T-helper 2 cell treated with Interferon-gamma antibody and Interleukin-4, amounts not matched to agents 5 μg/mL and 100 μg/mL, for 36 hours (primary cell): ENCODE data around the gene C17orf58.
"Not testable (repeated sequence)": the region's sequence is repeated elsewhere in the genome, so short reads cannot be mapped to it uniquely, and the experiment has no call there.

ENCODE experiments used
- DNase-seq: peaks from one replicate; pipeline ENCODE4 v3.0.0; 2021; ENCODE audit warnings: low spot score
- H3K27ac Mint-ChIP-seq: one replicate; pipeline ENCODE4 v1.8.0; 2021; ENCODE audit warnings: mild to moderate bottlenecking, mixed read lengths
- H3K27me3 Mint-ChIP-seq: one replicate; pipeline ENCODE4 v1.8.0; 2021; ENCODE audit warnings: low read depth, mixed read lengths
- H3K36me3 Mint-ChIP-seq: one replicate; pipeline ENCODE4 v1.8.0; 2021; ENCODE audit warnings: low read depth, mixed read lengths
- H3K4me1 Mint-ChIP-seq: one replicate; pipeline ENCODE4 v1.8.0; 2021; ENCODE audit warnings: low read depth, mixed read lengths
- H3K4me3 Mint-ChIP-seq: one replicate; pipeline ENCODE4 v1.8.0; 2022; ENCODE audit warnings: mild to moderate bottlenecking, moderate library complexity, mixed read lengths
- H3K9me3 Mint-ChIP-seq: one replicate; pipeline ENCODE4 v1.8.0; 2021; ENCODE audit warnings: mixed read lengths

C17orf58 gene

DNA sequence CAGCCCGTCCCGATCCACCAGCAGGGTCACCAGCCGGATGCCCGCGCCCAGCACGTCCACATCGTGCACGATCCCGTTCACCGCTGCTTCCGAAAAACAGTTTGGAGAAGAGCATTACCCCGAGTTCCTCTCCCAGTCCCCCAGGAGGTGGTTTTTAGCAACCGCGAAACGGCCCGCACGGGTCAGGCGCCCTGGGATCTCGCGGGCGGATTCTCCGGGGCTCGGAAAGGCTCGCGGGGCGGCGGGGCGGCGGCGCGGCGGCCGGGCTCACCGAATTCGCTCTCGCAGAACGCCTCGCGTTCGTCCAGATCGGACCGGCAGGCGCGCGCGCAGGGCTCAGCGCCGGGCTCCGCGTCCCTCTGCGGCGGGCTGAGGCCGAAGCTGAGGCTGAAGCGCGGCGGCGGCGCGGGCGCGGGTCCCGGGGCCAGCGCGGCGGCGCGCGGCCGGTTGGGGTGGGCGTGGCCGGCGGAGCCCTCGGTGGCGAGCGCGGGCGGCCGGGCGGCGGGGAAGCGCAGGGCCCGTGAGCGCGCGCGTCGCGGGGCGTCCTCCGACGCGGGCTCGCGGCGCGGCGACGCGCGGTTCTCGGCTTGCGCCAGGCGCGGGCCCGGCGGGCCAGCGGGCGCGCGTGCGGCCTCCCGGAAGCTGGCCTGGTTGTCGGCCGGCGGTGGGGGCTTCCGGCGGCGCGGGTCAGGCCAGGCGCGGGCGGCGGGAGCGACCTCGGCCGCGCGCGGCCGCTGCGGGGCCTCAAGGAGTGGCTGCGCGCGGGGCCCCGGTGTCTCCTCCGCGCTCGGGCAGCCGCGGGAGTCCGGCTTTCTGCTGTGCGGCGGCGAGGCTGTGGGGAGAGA, 2.9 kb downstream of the C17orf58 start:
- DNase-seq = peak; percentile 84
- Mint-ChIP-seq H3K4me1 (peaks cover 30% of the 10 kb centered on the region), H3K9me3 (no peaks in the 10 kb centered on the region), H3K27me3 (peaks cover 20% of the 10 kb centered on the region), H3K27ac (peak overlapping the region; percentile 85), H3K4me3 (peak overlapping the region; percentile 90), H3K36me3 (no peaks in the 10 kb centered on the region)

DNA sequence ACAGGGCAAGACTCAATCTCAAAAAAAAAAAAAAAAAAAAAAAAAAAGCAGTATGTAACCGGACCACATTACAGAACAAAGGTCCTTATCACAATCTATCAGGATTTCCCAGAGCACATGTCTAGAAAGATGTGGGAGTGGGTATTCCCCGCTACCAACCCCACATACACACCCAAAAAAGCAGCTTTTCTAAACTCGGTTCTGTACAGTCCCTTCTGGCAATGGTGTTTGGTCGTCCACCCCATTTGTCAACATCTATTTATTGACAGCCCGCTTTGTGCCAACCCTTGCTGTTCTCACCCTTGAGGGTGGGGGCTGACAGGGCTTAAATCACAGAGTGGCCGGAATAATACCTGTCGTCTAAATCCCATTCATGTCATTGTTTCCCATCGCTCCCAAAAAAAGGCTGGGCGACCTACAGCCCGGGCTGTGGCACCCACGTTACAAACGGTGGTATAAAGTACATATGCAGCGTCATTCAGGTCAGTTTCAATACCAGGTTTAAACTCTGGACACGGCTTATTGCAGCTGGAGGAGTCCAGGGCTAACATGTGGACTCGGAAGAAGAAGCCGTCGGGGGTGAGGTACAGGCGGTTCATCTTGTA, 3.6 kb downstream of the C17orf58 start:
- peak overlapping the region; percentile 85 for H3K27ac Mint-ChIP-seq
- peaks cover 30% of the 10 kb centered on the region for H3K4me1 Mint-ChIP-seq
- H3K27me3 Mint-ChIP-seq = peaks cover 19% of the 10 kb centered on the region
- no peaks in the 10 kb centered on the region for H3K36me3 Mint-ChIP-seq
- H3K4me3 Mint-ChIP-seq = peak overlapping the region; percentile 90
- no peaks in the 10 kb centered on the region for H3K9me3 Mint-ChIP-seq
- DNase-seq = peak; percentile 27

GRCh38 chr17:67990909-67991308, 5.4 kb downstream of the C17orf58 start:
- Mint-ChIP-seq H3K9me3 (no peaks in the 10 kb centered on the region), H3K4me1 (peaks cover 24% of the 10 kb centered on the region), H3K4me3 (no peak overlapping the region), H3K36me3 (no peaks in the 10 kb centered on the region), H3K27me3 (peaks cover 13% of the 10 kb centered on the region), H3K27ac (no peak overlapping the region)
- DNase-seq = no peak

DNA sequence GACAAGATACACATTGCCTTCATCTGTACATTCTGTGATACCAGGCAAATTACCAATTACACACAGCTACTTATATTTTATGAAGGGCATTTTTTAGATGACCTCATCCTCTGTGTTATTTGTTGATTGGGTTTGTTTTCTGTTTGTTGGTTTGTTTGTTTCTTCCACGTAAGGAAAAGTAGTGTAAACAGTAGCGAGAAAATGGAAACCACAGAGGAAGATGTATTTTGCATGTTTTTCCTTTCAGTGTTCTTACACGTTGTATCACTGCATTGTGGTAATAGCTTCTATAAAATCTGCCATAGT, 12.9 kb downstream of the C17orf58 start:
- Mint-ChIP-seq H3K27ac (no peak overlapping the region), H3K4me3 (no peak overlapping the region)

GRCh38 chr17:67982686-67983382, 13.4 kb downstream of the C17orf58 start:
- no peaks in the 10 kb centered on the region for H3K9me3 Mint-ChIP-seq
- DNase-seq = no peak
- no peaks in the 10 kb centered on the region for H3K4me1 Mint-ChIP-seq
- no peak overlapping the region for H3K4me3 Mint-ChIP-seq
- H3K36me3 Mint-ChIP-seq = peaks cover 13% of the 10 kb centered on the region
- no peaks in the 10 kb centered on the region for H3K27me3 Mint-ChIP-seq
- no peak overlapping the region for H3K27ac Mint-ChIP-seq

More for the DNA sequence above, 12.9 kb downstream of the C17orf58 start:
- DNase-seq = no peak
- Mint-ChIP-seq H3K27me3 (no peaks in the 10 kb centered on the region), H3K9me3 (no peaks in the 10 kb centered on the region), H3K36me3 (peaks cover 13% of the 10 kb centered on the region), H3K4me1 (no peaks in the 10 kb centered on the region)

GRCh38 chr17:67982034-67982640, 14.1 kb downstream of the C17orf58 start:
- no peak overlapping the region for H3K4me3 Mint-ChIP-seq
- H3K27me3 Mint-ChIP-seq = no peaks in the 10 kb centered on the region
- no peaks in the 10 kb centered on the region for H3K4me1 Mint-ChIP-seq
- DNase-seq = no peak
- no peak overlapping the region for H3K27ac Mint-ChIP-seq
- peaks cover 13% of the 10 kb centered on the region for H3K36me3 Mint-ChIP-seq
- H3K9me3 Mint-ChIP-seq = no peaks in the 10 kb centered on the region

DNA sequence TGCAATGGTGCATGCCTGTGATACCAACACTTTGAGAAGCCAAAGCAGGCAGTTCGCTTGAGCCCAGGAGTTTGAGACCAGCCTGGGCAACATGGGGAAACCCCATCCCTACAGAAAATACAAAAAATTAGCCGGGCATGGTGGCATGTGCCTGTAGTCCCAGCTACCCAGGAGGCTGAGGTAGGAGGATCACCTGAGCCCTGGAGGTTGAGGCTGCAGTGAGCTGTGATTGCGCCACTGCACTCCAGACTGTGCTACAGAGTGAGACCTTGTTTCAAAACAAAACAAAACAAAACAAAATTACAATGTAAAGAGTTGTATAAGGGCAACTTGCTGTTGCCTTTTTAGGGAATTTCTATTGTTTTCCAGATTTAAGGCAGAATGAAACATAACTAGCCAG, 15.4 kb downstream of the C17orf58 start:
- H3K4me1 Mint-ChIP-seq, H3K4me3 Mint-ChIP-seq, H3K27ac Mint-ChIP-seq, H3K9me3 Mint-ChIP-seq, H3K27me3 Mint-ChIP-seq, DNase-seq: not testable (repeated sequence)
- peaks cover 17% of the 10 kb centered on the region for H3K36me3 Mint-ChIP-seq

DNA sequence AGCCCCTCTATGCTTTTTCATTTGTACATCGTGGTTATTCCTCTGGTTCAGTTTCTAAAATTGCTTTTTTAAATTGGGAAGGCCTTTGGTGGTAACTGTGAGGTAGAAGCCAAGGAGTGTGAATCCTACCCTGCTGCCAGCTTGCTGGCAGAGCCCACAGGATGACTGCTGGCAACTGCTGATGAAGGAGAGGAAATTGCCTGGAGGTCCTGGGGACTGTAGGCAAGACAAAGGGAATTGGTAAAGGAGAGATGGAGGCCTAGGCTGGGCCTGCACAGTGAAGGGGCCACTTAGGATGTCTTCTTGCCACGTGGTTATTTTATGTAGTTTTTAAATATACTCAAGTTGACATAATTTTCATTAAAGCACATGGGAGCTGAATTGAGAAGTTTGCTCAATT, 15.8 kb downstream of the C17orf58 start:
- no peak for DNase-seq
- Mint-ChIP-seq H3K27me3 (no peaks in the 10 kb centered on the region), H3K4me1 (no peaks in the 10 kb centered on the region), H3K36me3 (peaks cover 21% of the 10 kb centered on the region), H3K27ac (no peak overlapping the region), H3K4me3 (no peak overlapping the region), H3K9me3 (no peaks in the 10 kb centered on the region)

GRCh38 chr17:67976306-67976705, 20.0 kb downstream of the C17orf58 start:
- not testable (repeated sequence) for H3K4me3 Mint-ChIP-seq, H3K27me3 Mint-ChIP-seq, H3K9me3 Mint-ChIP-seq, H3K4me1 Mint-ChIP-seq, H3K27ac Mint-ChIP-seq, DNase-seq
- peaks cover 24% of the 10 kb centered on the region for H3K36me3 Mint-ChIP-seq

DNA sequence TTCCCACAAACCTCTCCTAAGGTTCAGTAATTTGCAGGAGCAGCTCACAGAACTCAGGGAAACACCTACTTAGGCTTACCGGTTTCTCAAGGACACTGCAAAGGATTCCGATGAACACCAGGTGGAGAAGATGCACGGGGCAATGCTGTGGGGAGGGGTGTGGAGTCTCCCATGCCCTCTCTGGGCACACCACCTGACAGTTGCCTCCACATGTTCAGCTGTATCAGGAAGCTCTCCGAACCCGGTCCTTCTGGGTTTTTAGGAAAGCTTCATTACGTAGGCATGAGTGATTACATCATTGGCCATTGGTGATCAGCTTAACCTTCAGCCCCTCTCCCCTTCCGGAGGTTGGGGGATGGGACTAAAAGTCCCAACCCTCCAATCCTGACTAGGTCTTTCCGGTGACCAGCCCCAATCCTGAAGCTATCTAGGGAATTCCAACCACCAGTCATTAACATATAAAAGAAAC, 21.6 kb downstream of the C17orf58 start:
- Mint-ChIP-seq H3K9me3 (no peaks in the 10 kb centered on the region), H3K36me3 (peaks cover 21% of the 10 kb centered on the region), H3K27ac (no peak overlapping the region), H3K4me1 (no peaks in the 10 kb centered on the region), H3K4me3 (no peak overlapping the region), H3K27me3 (no peaks in the 10 kb centered on the region)
- DNase-seq = no peak

GRCh38 chr17:67974185-67974584, 22.1 kb downstream of the C17orf58 start:
- peaks cover 21% of the 10 kb centered on the region for H3K36me3 Mint-ChIP-seq
- no peak overlapping the region for H3K4me3 Mint-ChIP-seq
- DNase-seq = no peak
- no peaks in the 10 kb centered on the region for H3K4me1 Mint-ChIP-seq
- H3K27ac Mint-ChIP-seq = no peak overlapping the region
- no peaks in the 10 kb centered on the region for H3K9me3 Mint-ChIP-seq
- no peaks in the 10 kb centered on the region for H3K27me3 Mint-ChIP-seq

GRCh38 chr17:67970783-67971182, 25.5 kb downstream of the C17orf58 start:
- H3K27ac Mint-ChIP-seq = no peak overlapping the region
- no peaks in the 10 kb centered on the region for H3K27me3 Mint-ChIP-seq
- H3K36me3 Mint-ChIP-seq = peaks cover 19% of the 10 kb centered on the region
- no peaks in the 10 kb centered on the region for H3K9me3 Mint-ChIP-seq
- no peaks in the 10 kb centered on the region for H3K4me1 Mint-ChIP-seq
- no peak overlapping the region for H3K4me3 Mint-ChIP-seq
- DNase-seq = no peak

DNA sequence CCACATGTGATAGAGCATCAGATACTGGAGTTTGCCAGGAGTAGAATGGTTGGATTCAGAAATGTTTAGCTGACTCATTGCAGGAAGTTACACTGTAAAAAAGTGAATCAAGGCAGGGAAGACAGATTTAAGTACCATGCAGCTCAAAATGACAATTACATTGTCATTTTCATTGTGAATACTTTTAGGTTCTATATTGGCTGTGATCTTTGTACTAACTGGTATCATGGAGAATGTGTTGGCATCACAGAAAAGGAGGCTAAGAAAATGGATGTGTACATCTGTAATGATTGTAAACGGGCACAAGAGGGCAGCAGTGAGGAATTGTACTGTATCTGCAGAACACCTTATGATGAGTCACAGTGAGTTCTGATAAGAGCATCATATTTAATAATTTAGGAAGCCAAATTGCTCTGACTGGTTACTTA, 33.1 kb downstream of the C17orf58 start:
- H3K4me1 Mint-ChIP-seq, H3K4me3 Mint-ChIP-seq, H3K9me3 Mint-ChIP-seq, H3K27me3 Mint-ChIP-seq: not testable (repeated sequence)
- peak; percentile 62 for DNase-seq
- H3K36me3 Mint-ChIP-seq = peaks cover 35% of the 10 kb centered on the region
- H3K27ac Mint-ChIP-seq = peak overlapping the region; percentile 37

GRCh38 chr17:67962156-67962555, 34.1 kb downstream of the C17orf58 start:
- not testable (repeated sequence) for H3K4me3 Mint-ChIP-seq, H3K4me1 Mint-ChIP-seq, DNase-seq, H3K27me3 Mint-ChIP-seq, H3K9me3 Mint-ChIP-seq
- Mint-ChIP-seq H3K27ac (peak overlapping the region; percentile 56), H3K36me3 (peaks cover 33% of the 10 kb centered on the region)
